ENCODE measurements around the gene LAD1.

LAD1 gene

GRCh38 chr1:201391225-201391624 is 7.9 kb downstream of the LAD1 start:
- no peak for DNase-seq

- DNase-seq = no peak
These were observed 10.1 kb downstream of the LAD1 start for GRCh38 chr1:201389051-201389450.

DNA sequence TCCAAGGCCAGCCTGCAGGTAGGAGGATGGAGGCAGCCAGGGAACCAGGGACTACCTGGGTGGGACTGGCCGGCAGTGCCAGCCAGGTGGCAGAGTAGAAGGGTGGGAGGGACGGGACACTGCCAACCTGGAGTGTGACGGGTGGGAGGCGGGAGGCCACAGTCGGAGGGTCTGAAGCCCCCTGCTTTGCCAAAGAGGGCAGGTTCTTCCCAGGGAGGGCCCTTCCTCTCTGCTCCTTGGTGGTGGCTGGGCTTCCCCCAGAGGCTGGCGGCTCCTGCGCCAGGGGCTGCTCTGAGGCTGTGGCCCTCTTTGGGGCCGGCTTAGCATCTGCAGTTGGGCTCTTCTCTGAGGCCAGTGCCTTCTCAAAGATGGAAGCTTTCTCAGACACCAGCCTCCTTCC is 12.9 kb downstream of the LAD1 start:
- DNase-seq = no peak

DNA sequence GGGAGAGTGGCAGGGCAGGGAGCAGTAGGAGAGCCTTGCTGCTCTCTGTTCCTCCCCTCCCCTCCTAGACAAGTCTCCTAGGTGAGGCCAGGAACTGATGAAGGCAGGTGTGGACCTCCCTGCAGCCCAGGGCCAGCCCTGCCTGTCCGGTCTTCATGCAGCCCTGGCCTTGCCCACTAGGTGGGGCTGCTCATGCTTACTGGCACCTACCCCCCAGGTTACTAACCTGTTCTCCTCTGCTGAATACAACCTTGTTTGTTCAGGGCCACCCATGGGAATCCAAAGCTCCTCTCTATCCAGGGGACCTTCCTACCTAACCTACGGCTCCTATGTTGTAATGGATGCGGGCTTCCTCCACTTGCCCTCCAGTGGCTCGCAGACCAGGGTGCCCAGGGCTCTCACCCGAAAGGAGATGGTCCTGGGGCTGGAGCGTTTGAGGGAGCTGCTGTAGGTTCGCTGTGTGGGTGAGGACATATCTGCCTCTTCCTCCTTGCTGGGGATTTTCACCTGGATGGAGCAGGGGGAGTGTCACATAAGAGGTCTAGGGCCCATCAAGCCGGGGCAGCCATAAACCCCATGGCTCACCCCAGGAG is 13.7 kb downstream of the LAD1 start:
- DNase-seq = peak; percentile 34

DNA sequence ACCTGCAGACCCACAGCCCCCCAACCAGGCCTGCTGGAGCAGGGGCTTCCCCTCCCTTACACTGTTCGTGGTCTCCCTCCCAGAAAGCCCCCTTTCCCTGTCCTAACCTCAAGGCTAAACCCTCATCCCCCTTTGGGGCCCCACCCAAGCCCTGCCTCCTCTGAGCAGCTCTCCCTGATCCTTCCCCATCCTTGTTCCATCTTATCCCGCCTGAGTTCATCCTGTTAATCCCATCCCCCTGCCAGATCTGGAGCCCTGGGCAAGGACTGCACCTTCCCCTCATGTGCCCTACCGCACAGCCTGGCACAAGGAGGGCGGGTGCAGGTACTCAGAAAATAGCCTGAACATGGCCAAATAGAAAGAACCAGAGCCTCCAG is 14.7 kb downstream of the LAD1 start:
- DNase-seq = no peak

DNA sequence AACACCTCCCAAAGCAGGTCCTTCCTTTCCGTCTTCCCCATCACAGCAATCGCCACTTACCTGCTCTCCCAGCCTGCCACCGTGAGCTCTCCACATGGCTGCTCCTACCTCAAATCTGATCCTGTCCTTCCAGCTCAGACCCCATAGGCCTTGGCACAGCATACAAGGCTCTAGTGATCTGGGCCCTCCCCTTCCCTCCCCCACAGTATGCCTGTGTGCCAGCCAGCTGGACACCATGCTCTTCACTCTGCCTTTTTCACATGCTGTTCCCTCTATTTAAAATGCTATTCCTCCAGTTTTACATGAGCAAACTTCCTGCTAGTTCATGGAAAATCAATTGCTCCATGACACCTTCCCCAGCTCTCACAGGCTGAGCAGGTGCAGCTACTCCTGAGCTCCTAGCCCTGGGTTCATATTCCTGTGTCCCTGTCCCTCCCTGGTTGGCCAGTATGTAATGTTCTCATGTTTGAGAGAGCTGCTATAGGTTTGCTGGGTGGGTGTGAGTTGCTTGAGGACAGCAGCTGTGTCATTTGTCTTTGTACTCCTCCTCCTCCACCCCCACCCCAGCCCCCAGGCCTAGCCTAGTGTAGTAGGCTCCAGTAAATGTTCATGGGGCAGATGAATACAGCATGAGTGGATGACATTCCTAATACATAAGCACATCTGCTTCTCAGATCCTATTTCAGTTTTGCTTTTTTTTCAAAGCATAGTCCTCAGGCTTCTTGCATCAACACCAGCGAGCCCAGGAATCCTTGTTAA is 15.3 kb downstream of the LAD1 start:
- DNase-seq = no peak

GRCh38 chr1:201381130-201381529 is 18.0 kb downstream of the LAD1 start:
- DNase-seq = no peak

DNA sequence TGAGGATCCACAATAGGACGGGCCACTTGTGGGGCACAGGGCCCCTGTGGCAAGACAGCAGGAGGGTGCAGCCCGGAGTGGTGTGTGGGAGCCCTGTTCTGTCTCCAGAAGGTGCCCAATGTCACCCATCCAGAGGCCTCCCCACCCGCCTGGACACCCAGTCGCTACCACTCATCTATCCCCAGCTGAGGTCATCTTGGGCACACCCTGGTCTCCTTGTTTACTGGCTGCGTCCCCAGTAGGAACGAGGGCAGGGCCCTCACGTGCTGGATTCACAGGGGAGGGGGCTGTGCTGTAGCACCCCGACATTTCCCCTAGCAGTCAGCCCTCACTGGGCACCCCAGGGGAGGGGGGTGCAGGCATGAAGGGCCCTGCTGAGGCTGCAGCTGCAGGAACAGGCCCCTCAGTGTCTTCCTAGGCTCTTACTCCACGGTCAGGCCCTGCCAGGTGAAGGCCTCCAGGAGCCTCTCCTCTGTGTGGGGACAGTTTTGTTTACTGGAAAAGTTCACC is 19.3 kb downstream of the LAD1 start:
- DNase-seq = no peak

DNA sequence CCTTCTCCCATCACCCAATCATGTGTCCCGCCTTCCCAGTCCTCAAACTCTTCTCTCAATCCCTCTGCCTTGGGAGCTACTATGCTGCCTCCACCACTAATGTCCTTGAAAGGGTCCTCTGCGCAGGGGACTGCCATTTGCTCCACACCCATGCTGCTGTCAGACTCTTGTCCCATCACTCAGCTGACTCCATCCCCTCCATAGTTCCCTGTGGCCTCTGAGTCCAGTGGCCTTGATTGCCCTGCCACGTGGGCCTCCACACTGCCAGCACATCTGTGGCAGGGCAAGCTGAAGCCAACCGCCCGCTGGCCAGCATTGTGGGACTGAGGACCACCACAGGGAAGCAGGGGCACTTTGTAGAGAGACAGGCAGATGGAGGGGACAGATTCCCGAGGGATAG is 20.3 kb downstream of the LAD1 start:
- DNase-seq = no peak

DNA sequence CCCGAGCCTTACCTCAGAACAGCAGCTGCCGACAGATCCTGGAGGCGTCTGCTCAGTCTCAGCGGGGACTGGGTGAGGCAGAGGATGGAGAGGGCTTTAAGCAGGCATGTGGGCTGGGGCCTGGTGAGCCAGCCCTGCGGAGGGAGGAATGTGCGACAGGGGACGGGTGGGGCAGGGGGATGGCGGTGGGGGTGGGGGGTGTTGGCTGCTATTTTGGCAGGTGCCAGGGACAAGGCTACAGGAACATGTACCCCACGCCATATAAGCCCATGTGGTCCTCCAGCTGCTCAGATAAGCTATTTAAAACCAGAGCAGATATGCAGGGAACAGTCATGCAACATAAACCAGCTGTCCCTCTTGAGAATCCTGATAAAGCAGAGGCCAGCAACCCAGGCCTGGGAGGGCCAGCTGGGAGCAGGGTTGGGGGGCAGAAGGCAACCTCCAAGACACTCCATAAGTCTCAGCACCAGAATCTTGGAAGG is 21.5 kb downstream of the LAD1 start, which contains the start of gene TNNT2:
Gene TNNT2 (minus strand): TSS at position 70 of the 482 bp plus-strand sequence. CDS start 4,426 bp downstream, outside the sequence.
- no peak for DNase-seq

DNA sequence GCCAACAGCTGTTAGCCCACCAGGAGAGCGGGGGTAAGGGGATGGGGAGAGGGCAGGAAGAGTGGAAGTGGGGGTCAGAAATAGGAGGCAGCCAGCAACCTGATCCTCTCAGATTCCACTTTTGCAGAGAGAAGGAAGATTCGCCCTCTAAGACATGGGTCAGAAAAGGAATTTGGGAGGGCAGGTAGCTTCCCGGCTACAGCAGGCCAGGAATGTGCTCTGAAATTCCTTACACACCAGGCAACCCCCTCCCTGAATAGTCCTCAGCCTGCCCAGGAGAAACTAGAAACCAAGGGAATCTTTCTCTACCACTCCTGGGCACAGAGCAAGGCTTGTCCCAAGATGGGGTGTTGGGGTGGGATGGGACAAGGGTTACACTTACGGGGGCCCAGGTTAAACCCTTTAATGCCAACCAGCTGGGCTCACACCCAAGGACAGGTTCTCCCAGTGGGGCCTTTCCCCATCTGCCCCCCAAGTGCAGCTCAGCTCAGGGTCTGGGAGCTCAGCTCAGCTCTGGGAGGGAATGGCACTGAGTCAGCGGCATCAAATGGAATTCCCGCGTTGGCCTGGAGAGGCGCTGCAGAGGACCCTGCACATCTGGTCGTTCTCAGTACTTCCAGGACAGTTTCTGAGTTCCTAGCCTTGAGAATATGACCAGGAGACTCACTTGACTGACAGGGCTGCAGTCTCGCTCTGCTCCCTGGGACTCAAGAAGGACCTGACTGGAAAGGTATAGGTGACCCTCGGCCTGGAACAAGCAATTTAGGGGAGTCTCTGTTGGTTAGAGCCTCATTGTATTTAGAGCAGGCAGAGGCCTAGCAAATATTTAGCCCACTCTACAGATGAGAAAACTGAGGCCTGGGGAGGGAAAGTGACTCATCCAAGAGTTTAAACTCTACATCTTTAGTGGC is 22.4 kb downstream of the LAD1 start:
- no peak for DNase-seq

DNA sequence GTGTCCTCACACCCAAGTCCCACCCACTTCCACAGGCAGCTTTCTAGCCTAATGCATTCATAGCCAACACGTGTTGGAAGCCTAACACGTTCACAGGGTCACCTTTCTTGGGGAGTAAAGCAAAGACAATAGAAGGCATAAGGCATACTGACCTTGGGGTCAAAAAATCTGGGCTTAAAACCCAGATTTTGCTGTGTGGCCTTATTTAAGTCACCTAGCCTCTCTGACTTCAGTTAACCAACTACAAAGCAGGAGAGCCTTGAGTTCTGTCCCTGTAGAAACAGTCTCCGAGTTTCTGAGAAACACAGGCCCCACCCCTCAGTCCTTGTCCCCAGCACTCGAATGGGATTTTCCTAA is 23.0 kb downstream of the LAD1 start:
- DNase-seq = no peak

DNA sequence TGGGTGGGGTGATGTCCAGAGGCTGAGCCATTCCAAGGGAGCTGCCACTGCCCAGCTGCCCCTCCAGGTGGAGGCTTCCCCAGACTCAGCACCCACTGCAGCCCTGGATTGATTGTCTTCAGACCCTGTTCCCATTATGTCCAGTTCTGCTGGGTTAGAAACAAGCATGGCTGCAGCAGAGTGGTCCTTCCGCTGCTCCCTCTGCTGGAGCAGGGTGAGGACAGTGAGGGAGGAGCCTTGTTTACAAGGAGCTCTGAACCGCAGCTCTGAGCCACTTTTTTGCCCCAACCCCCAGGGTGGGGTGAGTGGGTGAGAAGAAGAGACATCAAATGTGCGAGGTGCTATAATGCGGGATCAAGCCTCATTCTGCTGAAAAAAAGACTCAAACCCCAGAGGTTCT is 24.0 kb downstream of the LAD1 start:
- DNase-seq = no peak

DNA sequence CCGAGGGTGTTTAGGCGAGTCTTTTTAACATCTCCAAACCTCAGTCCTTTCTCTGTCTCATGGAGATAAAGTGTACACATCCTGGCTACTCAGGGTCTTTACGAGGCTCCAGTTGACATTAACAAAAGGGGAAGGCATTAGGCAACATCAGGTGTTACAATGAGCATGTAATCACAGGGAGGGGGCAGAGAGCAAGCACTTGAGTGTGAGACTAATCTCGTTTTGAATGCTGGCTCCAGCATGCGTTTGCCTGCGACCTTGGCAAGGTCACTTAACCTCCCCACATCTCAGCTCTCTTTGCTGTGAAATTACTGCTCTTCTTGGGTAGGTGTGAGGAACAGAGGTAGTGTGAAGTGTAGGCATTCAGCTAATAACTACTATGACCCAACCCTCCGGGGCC is 24.8 kb downstream of the LAD1 start:
- DNase-seq = no peak

GRCh38 chr1:201371792-201372191 is 27.3 kb downstream of the LAD1 start:
- DNase-seq = no peak

DNA sequence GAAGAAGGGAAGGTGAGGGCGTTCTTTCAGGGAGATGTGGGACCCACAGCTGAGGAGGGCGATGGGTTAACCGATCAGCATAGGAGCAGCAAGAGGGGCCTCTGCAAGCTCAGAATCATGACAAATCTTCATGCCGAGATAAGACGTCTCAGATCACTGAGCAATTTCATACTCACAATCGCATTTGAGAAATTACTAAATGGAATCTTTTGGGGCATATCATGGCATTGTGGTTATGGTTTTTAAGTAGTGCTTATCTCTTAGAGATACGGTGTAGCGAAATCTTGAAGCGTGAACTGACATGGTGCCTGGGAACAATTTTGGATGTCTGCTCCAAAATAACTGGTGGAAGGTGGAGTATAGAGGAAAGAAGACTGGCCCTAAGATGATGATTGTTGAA is 27.8 kb downstream of the LAD1 start:
- DNase-seq = no peak

DNA sequence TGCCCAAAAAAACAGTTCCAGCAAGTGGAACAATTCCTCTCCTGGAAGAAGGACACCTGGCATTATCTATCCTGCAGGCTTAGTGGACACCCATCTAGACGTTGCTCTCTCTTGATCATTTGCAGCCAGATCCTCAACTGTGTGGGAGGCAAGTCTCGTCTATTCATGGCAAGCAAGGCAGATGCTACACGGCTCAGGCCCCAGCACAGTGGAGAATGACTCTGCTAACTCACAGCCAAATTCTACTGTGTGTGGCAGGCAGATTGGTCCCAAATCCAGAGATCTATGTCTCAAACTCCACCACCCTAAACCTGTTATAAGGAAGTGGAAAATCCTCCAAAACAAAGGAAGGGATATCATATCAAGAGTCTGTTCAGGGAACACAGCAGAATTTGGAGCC is 28.6 kb downstream of the LAD1 start:
- DNase-seq = no peak

GRCh38 chr1:201369209-201369608 is 29.9 kb downstream of the LAD1 start:
- no peak for DNase-seq

DNA sequence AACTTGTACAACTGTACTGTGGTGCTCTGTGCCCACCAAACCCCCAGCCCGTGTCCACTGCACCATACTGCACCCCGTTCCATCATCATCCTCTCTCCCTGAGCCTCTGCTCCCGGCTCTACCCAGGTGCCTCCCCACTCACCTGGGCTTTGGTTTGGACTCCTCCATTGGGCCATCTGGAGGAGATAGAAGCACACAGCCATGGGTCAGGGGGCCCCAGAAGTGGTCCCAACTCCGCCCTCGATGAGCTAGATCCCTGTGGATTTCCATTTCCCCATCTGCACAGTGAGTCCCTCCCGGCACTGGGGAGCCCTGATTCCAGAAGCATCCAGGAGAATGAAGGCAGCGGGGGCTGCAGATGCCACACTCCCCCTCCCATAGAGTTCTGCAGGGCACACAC is 32.4 kb downstream of the LAD1 start:
- no peak for DNase-seq

- no peak for DNase-seq
These were observed 33.9 kb downstream of the LAD1 start for GRCh38 chr1:201365251-201365650.

DNA sequence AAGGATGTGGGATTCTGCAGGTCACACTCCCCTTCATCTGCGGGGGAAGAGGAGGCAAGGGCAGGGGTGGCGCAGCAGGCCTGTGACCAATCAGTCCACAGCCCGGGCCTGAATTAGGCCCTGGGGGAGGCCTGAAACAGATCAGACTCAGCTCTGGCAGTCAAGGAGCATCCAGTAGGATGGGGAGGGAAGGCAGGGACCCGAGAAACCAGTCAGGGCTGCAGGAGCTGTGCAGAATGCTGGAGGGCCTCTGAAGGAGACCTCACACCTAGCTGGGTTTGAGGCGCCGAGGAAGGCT is 34.4 kb downstream of the LAD1 start:
- no peak for DNase-seq

GRCh38 chr1:201363467-201363866 is 35.7 kb downstream of the LAD1 start:
- no peak for DNase-seq

DNA sequence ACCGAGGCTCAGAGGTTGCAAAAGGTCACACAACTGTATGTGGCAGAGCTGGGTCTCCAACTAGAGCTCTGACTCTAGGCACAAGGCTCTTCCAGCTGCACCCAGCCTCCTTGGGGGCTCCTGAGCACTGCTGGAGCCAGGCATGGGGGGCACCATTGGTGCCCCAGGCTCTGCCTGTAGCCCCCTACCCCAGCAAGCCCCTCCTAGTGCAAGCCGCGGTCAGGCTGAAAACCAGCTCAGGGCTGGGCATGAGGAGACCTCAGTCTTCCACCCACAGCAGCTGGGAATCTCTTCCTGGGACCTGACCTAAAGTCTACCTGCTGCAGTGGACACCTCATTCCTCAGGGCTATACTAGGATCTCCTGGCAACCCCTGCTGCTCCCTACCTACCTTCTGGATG is 36.2 kb downstream of the LAD1 start:
- DNase-seq = no peak
